H1 (cell line): ENCODE measurements around the gene ZHX3. TPM values are rescaled to one million over a fixed set of nuclear protein-coding genes. Genes with fewer than 3 reads are reported as not detected.

Experiments used
- CTCF ChIA-PET: fragments of 300-600 bp; sonication (Branson Sonifier 250); formaldehyde crosslinking; loops from one replicate; lab custom pipeline; 2021; ENCODE audit not compliant: partially characterized antibody; lab: Charles Lee
- POLR2A ChIA-PET: fragments of 300-600 bp; sonication (Branson Sonifier 250); formaldehyde crosslinking; loops from one replicate; lab custom pipeline; 2021; ENCODE audit warnings: inconsistent platforms; ENCODE audit not compliant: partially characterized antibody; lab: Charles Lee
- DNase-seq, 2 experiments: peaks; one replicate each; pipeline versions ENCODE4 v3.0.0 to v3.0.0-alpha.2; 2010 to 2022; ENCODE audit warnings: low spot score in 2 of 2, low read depth in 1 of 2, mixed read lengths in 1 of 2
- FAIRE-seq: peaks from 2 replicates; lab custom pipeline; 2011; peaks lifted over from hg19 to GRCh38; lab: Jason Lieb, UNC
- H2AFZ ChIP-seq: 2 replicates; pipeline ENCODE4 v1.8.1; 2012; ENCODE audit warnings: low read length, inconsistent platforms
- H2AK5ac ChIP-seq: 2 replicates; pipeline ENCODE4 v1.6.1; 2013; ENCODE audit warnings: low read depth, low read length
- H2BK120ac ChIP-seq: replicated peaks from 2 replicates; pipeline ENCODE3; 2013; ENCODE audit warnings: low read depth, low read length, inconsistent platforms
- H2BK12ac ChIP-seq: 2 replicates; pipeline ENCODE4 v1.6.1; 2013; ENCODE audit warnings: low read depth, low read length
- H2BK15ac ChIP-seq: 2 replicates; pipeline ENCODE4 v1.6.1; 2013; ENCODE audit warnings: low read length
- H2BK20ac ChIP-seq: 2 replicates; pipeline ENCODE4 v1.6.1; 2013; ENCODE audit warnings: low read length
- H2BK5ac ChIP-seq: 2 replicates; pipeline ENCODE4 v1.6.1; 2013; ENCODE audit warnings: low read depth, low read length
- H3K14ac ChIP-seq: 2 replicates; pipeline ENCODE4 v1.6.1; 2013; ENCODE audit warnings: inconsistent platforms; ENCODE audit not compliant: insufficient read length
- H3K18ac ChIP-seq: 2 replicates; pipeline ENCODE4 v1.6.1; 2013; ENCODE audit warnings: low read length; ENCODE audit errors: extremely low read depth
- H3K23ac ChIP-seq: 2 replicates; pipeline ENCODE4 v1.6.1; 2013; ENCODE audit warnings: inconsistent platforms; ENCODE audit not compliant: insufficient read length
- H3K23me2 ChIP-seq: 2 replicates; pipeline ENCODE4 v1.6.1; 2013; ENCODE audit warnings: low read depth, low read length
- H3K27ac ChIP-seq: 2 replicates; pipeline ENCODE4 v1.6.1; 2011; ENCODE audit warnings: low read depth, low read length, inconsistent platforms
- H3K27me3 ChIP-seq, 4 experiments: replicated peaks in 1 of 4; 1 replicate in 1 of 4; 2 replicates in 3 of 4; pipeline versions ENCODE4 v1.6.1 to v1.8.1; 2011 to 2013; ENCODE audit warnings: low read length in 3 of 4, mild to moderate bottlenecking in 3 of 4, inconsistent platforms in 2 of 4, mixed read lengths in 2 of 4, moderate library complexity in 1 of 4; ENCODE audit not compliant: control insufficient read depth in 3 of 4, insufficient read depth in 3 of 4; ENCODE audit errors: extremely low read depth in 1 of 4
- H3K36me3 ChIP-seq, 4 experiments: 2 replicates each; pipeline versions ENCODE4 v1.6.1 to v1.8.1; 2011 to 2013; ENCODE audit warnings: mild to moderate bottlenecking in 4 of 4, low read length in 3 of 4, moderate library complexity in 2 of 4, control low read depth in 1 of 4, inconsistent platforms in 1 of 4; ENCODE audit not compliant: insufficient read depth in 4 of 4, control insufficient read depth in 2 of 4
- H3K4ac ChIP-seq: replicated peaks from 2 replicates; pipeline ENCODE3; 2013; ENCODE audit warnings: low read length, low read depth, mixed read lengths, inconsistent platforms; ENCODE audit not compliant: insufficient read length
- H3K4me1 ChIP-seq, 4 experiments: replicated peaks in 1 of 4; 1 replicate in 1 of 4; 2 replicates in 3 of 4; pipeline versions ENCODE4 v1.6.1 to v1.8.1; 2011 to 2013; ENCODE audit warnings: low read length in 3 of 4, inconsistent platforms in 2 of 4, mixed read lengths in 1 of 4; ENCODE audit not compliant: insufficient read depth in 4 of 4, control insufficient read depth in 3 of 4
- H3K4me2 ChIP-seq, 2 experiments: 2 replicates each; pipeline versions ENCODE4 v1.6.1 to v1.8.1; 2011 to 2013; ENCODE audit warnings: low read depth in 2 of 2, low read length in 2 of 2, control low read depth in 1 of 2, inconsistent platforms in 1 of 2, mild to moderate bottlenecking in 1 of 2; ENCODE audit not compliant: insufficient read depth in 1 of 2
- H3K4me3 ChIP-seq, 4 experiments: fragments of 200-600, 300-600 bp in 1 of 4; sonication (generic), shearing (Covaris generic), sonication (Bioruptor Twin) in 1 of 4; 2 replicates each; pipeline versions ENCODE4 v1.5.1 to v1.8.1; 2011 to 2016; ENCODE audit warnings: low read length in 4 of 4, low read depth in 3 of 4, control low read depth in 2 of 4, inconsistent platforms in 2 of 4, mild to moderate bottlenecking in 2 of 4, mixed read lengths in 1 of 4, moderate library complexity in 1 of 4; ENCODE audit not compliant: insufficient read depth in 2 of 4; ENCODE audit errors: extremely low read depth in 1 of 4
- H3K56ac ChIP-seq: replicated peaks from 2 replicates; pipeline ENCODE3; 2013; ENCODE audit warnings: low read depth, mild to moderate bottlenecking, mixed read lengths, low read length, inconsistent platforms; ENCODE audit not compliant: insufficient read length
- H3K79me1 ChIP-seq: 2 replicates; pipeline ENCODE4 v1.6.1; 2013; ENCODE audit warnings: low read depth, low read length, control low read depth
- H3K79me2 ChIP-seq, 2 experiments: 2 replicates each; pipeline versions ENCODE4 v1.6.1 to v1.8.1; 2012 to 2013; ENCODE audit warnings: low read length in 2 of 2, mild to moderate bottlenecking in 2 of 2, inconsistent platforms in 1 of 2; ENCODE audit not compliant: insufficient read depth in 2 of 2, control insufficient read depth in 1 of 2
- H3K9ac ChIP-seq, 4 experiments: replicated peaks in 1 of 4; 1 replicate in 1 of 4; 2 replicates in 3 of 4; pipeline versions ENCODE4 v1.6.1 to v1.8.1; 2011 to 2013; ENCODE audit warnings: low read depth in 3 of 4, low read length in 3 of 4, control low read depth in 2 of 4, mild to moderate bottlenecking in 2 of 4, moderate library complexity in 2 of 4, inconsistent platforms in 1 of 4; ENCODE audit errors: extremely low read depth in 1 of 4
- H3K9me3 ChIP-seq, 2 experiments: 2 replicates each; pipeline versions ENCODE4 v1.6.1 to v1.8.1; 2012 to 2013; ENCODE audit warnings: mild to moderate bottlenecking in 2 of 2, moderate library complexity in 2 of 2, control low read depth in 1 of 2, inconsistent platforms in 1 of 2, low read depth in 1 of 2, low read length in 1 of 2, mixed read lengths in 1 of 2; ENCODE audit not compliant: insufficient read depth in 2 of 2
- H4K20me1 ChIP-seq, 2 experiments: replicated peaks in 1 of 2; 2 replicates each; pipeline versions ENCODE3 to v1.8.1; 2011 to 2013; ENCODE audit warnings: inconsistent platforms in 2 of 2, low read length in 2 of 2, mild to moderate bottlenecking in 1 of 2; ENCODE audit not compliant: insufficient read depth in 2 of 2, control insufficient read depth in 1 of 2
- H4K5ac ChIP-seq: 2 replicates; pipeline ENCODE4 v1.6.1; 2013; ENCODE audit warnings: low read length, low read depth, mixed read lengths, inconsistent platforms; ENCODE audit not compliant: insufficient read length
- H4K8ac ChIP-seq: 2 replicates; pipeline ENCODE4 v1.8.0; 2013; ENCODE audit warnings: mild to moderate bottlenecking, moderate library complexity, low read length, inconsistent platforms; ENCODE audit not compliant: insufficient read depth; ENCODE audit errors: extremely low read depth
- H4K91ac ChIP-seq: replicated peaks from 2 replicates; pipeline ENCODE3; 2013; ENCODE audit warnings: low read length, mixed read lengths, inconsistent platforms; ENCODE audit not compliant: insufficient read length
- CBX8 ChIP-seq: fragments of 300-800, 300-1000 bp; sonication (generic); IDR thresholded peaks from 2 replicates; pipeline ENCODE4 v1.7.1; 2016; ENCODE audit warnings: low read depth, low read length, borderline replicate concordance
- JUND ChIP-seq: IDR thresholded peaks from 2 replicates; pipeline ENCODE4 v1.6.1; 2011; ENCODE audit warnings: mild to moderate bottlenecking, improper control_type of control experiment, low read length
- KDM5A ChIP-seq: fragments of 200-600 bp; IDR thresholded peaks from 2 replicates; pipeline ENCODE4 v1.7.1; 2012; ENCODE audit warnings: mild to moderate bottlenecking, low read length, inconsistent platforms, mixed read lengths
- RAD21 ChIP-seq, 2 experiments: IDR thresholded peaks in 1 of 2; conservative IDR thresholded peaks in 1 of 2; 2 replicates each; pipeline ENCODE4 v1.6.1; 2011; ENCODE audit warnings: low read depth in 2 of 2, low read length in 2 of 2, improper control_type of control experiment in 1 of 2, inconsistent platforms in 1 of 2, mild to moderate bottlenecking in 1 of 2, moderate library complexity in 1 of 2
- SP2 ChIP-seq: IDR thresholded peaks from 2 replicates; pipeline ENCODE4 v1.6.1; 2012; ENCODE audit warnings: mild to moderate bottlenecking, low read length, inconsistent platforms
- SP4 ChIP-seq: IDR thresholded peaks from 2 replicates; pipeline ENCODE4 v1.6.1; 2012; ENCODE audit warnings: low read length, inconsistent platforms
- SUZ12 ChIP-seq: fragments of 200-600 bp; sonication (generic); IDR thresholded peaks from 2 replicates; pipeline ENCODE4 v1.6.1; 2012; ENCODE audit warnings: mild to moderate bottlenecking, inconsistent platforms, low read length, moderate library complexity, mixed read lengths
- WGBS, 2 experiments: shearing (Covaris generic) in 1 of 2; methylation state at CpG; one replicate each; pipeline versions ENCODE4 v1.1.6 to v1.1.7; 2013 to 2015; ENCODE audit warnings: low lambda C conversion rate in 2 of 2, mixed read lengths in 2 of 2, inconsistent platforms in 1 of 2, low coverage in 1 of 2, missing lambda C conversion rate in 1 of 2; ENCODE audit not compliant: insufficient replicate concordance in 2 of 2, insufficient coverage in 1 of 2, insufficient read length in 1 of 2; ENCODE audit errors: extremely low coverage in 1 of 2, missing lambda C conversion rate in 1 of 2; 5-methylcytosine and 5-hydroxymethylcytosine counted together
- polyA plus RNA-seq, 7 experiments: library from polyadenylated mRNA; depleted of rRNA in 3 of 7; stranded (reverse) in 5 of 7; unstranded in 2 of 7; fragments of >200 nt in 5 of 7; fragments of 200-250 nt in 2 of 7; gene quantifications; 1 replicate in 5 of 7; 2 replicates in 1 of 7; 4 replicates in 1 of 7; pipeline versions ENCODE4 v1.2.1 to v1.2.3, GENCODE V29; 2011 to 2013; ENCODE audit warnings: missing spikeins in 2 of 7, mixed read lengths in 2 of 7
- total RNA-seq: library from RNA; stranded (reverse); fragmentation: NEBNext Ultra II Directional; extraction: Animal tissue kit (Norgen Biotek cat#: 25700); gene quantifications from 2 replicates; pipeline ENCODE4 v1.2.1, GENCODE V29; 2021
- TF ChIP-seq, protein P1 (sequence below): IDR thresholded peaks from 2 replicates; pipeline ENCODE4 v1.6.1; 2012; ENCODE audit warnings: low read length, inconsistent platforms

ZHX3 gene
- total and polyA plus RNA-seq, 2 of the 8 experiments (the other 6 are each of a cell fraction or from before 2014, with no cell fraction given) = 1.00 to 7.8 TPM

- TF ChIP-seq SP2 (no peak), SP4 (no peak), SUZ12 (no peak), KDM5A (no peak), JUND (no peak), CBX8 (no peak), RAD21 (IDR thresholded peaks at IDR 0.05 in 1 of 2, conservative IDR thresholded peaks at IDR 0.05 in 1 of 2; ENCODE audit: low read depth in 2 of 2, low read length in 2 of 2) (no peak)
- TF ChIP-seq, protein P1, sequence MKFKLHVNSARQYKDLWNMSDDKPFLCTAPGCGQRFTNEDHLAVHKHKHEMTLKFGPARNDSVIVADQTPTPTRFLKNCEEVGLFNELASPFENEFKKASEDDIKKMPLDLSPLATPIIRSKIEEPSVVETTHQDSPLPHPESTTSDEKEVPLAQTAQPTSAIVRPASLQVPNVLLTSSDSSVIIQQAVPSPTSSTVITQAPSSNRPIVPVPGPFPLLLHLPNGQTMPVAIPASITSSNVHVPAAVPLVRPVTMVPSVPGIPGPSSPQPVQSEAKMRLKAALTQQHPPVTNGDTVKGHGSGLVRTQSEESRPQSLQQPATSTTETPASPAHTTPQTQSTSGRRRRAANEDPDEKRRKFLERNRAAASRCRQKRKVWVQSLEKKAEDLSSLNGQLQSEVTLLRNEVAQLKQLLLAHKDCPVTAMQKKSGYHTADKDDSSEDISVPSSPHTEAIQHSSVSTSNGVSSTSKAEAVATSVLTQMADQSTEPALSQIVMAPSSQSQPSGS = no peak
- TF ChIP-seq, all 59 proteins: peak for 0
- Histone ChIP-seq H3K4me2 (no peak overlapping the region), H2BK5ac (no peak overlapping the region), H4K8ac (no peak overlapping the region), H3K79me2 (no peaks in the 10 kb centered on the region), H3K4ac (no peak overlapping the region), H2AFZ (no peak overlapping the region), H3K18ac (no peak overlapping the region), H3K23me2 (no peaks in the 10 kb centered on the region; the same call in 1 of the 2 replicates), H2BK12ac (no peak overlapping the region), H3K36me3 (no peaks in the 10 kb centered on the region), H3K14ac (no peak overlapping the region), H4K5ac (no peak overlapping the region), H3K56ac (no peak overlapping the region), H3K79me1 (no peaks in the 10 kb centered on the region), H4K20me1 (peaks cover 0 to 1% of the 10 kb centered on the region in 2 experiments), H2AK5ac (no peak overlapping the region), H2BK120ac (no peak overlapping the region), H3K4me3 (no peak overlapping the region), H3K27ac (no peak overlapping the region), H2BK15ac (no peak overlapping the region), H2BK20ac (no peak overlapping the region), H3K23ac (no peak overlapping the region), H3K4me1 (no peaks in the 10 kb centered on the region; a peak in 1 of 7 replicates), H3K9ac (no peak overlapping the region), H3K27me3 (no peaks in the 10 kb centered on the region), H3K9me3 (no peaks in the 10 kb centered on the region), H4K91ac (no peak overlapping the region)
- ChIA-PET POLR2A (no interaction called here), CTCF (interaction anchor here (0.9 to 3.5 kb wide), 5 partner anchors 9 to 214 kb away, joined by 3 to 23 read pairs (median 6); partner anchors contain the start of gene LPIN3)
- DNase-seq = no peak
- no peak for FAIRE-seq
- WGBS, 2 experiments = 90% methylated on average over 2 of the region's 2 CpGs; no CpG with 5 or more reads in 1 of the 2 experiments
Measured at GRCh38 chr20:41349266-41349665, 31.7 kb upstream of the ZHX3 start.
